WTC11 (cell line): ENCODE results near the gene PSEN1. TPM values are rescaled to one million over a fixed set of nuclear protein-coding genes. Genes with fewer than 3 reads are reported as not detected.

Experiments
- ATAC-seq: fragments of 200-7000 bp; cut with Tn5 transposase; 2 replicates; pipeline ENCODE4 v1.10.0; 2021; ENCODE audit warnings: mild to moderate bottlenecking, moderate library complexity
- CTCF ChIA-PET: fragments of 300-600 bp; sonication (Branson Sonifier 250); formaldehyde crosslinking; loops from one replicate; lab custom pipeline; 2021; ENCODE audit warnings: antibody characterized with exemption; lab: Charles Lee
- POLR2A ChIA-PET: fragments of 350-600 bp; sonication (Branson Sonifier 250); formaldehyde crosslinking; loops from one replicate; lab custom pipeline; 2021; ENCODE audit warnings: antibody characterized with exemption; lab: Charles Lee
- DNase-seq: peaks from one replicate; pipeline ENCODE4 v3.0.0; 2021; ENCODE audit warnings: low spot score
- H3K27ac Mint-ChIP-seq: 2 replicates; pipeline ENCODE4 v1.8.0; 2021; ENCODE audit warnings: mixed read lengths
- H3K27me3 Mint-ChIP-seq: 2 replicates; pipeline ENCODE4 v1.8.0; 2021; ENCODE audit warnings: low read depth, mild to moderate bottlenecking, moderate library complexity, mixed read lengths
- H3K36me3 Mint-ChIP-seq: 2 replicates; pipeline ENCODE4 v1.8.0; 2021; ENCODE audit warnings: mixed read lengths
- H3K4me1 Mint-ChIP-seq: 2 replicates; pipeline ENCODE4 v1.8.0; 2022; ENCODE audit warnings: mixed read lengths
- H3K4me3 Mint-ChIP-seq: 2 replicates; pipeline ENCODE4 v1.8.0; 2021; ENCODE audit warnings: mild to moderate bottlenecking, moderate library complexity, mixed read lengths
- H3K9me3 Mint-ChIP-seq: 2 replicates; pipeline ENCODE4 v1.8.0; 2021; ENCODE audit warnings: mixed read lengths
- CBFB ChIP-seq: sonication (generic); formaldehyde crosslinking; IDR thresholded peaks from 2 replicates; pipeline ENCODE4 v1.8.1; 2022; ENCODE audit warnings: mild to moderate bottlenecking, low read depth, missing genetic modification reagents
- CDX4 ChIP-seq: fragments of 250-450 bp; sonication (Bioruptor Pico); IDR thresholded peaks from 2 replicates; pipeline ENCODE4 v1.9.0; 2021; ENCODE audit warnings: moderate library complexity, mild to moderate bottlenecking, inconsistent platforms, borderline replicate concordance
- CREB1 ChIP-seq: sonication (generic); formaldehyde crosslinking; IDR thresholded peaks from 2 replicates; pipeline ENCODE4 v1.8.0; 2023; ENCODE audit warnings: mild to moderate bottlenecking, missing genetic modification reagents
- ESRRA ChIP-seq: sonication (generic); formaldehyde crosslinking; IDR thresholded peaks from 2 replicates; pipeline ENCODE4 v1.8.1; 2022; ENCODE audit warnings: mild to moderate bottlenecking, missing genetic modification reagents, borderline replicate concordance
- HMGA2 ChIP-seq: fragments of 250-450 bp; sonication (Bioruptor Pico); IDR thresholded peaks from 2 replicates; pipeline ENCODE4 v1.4.0; 2021; ENCODE audit warnings: mild to moderate bottlenecking, moderate library complexity
- KAT7 ChIP-seq: sonication (generic); formaldehyde crosslinking; IDR thresholded peaks from 2 replicates; pipeline ENCODE4 v1.8.1; 2023; ENCODE audit warnings: missing genetic modification reagents, mild to moderate bottlenecking, borderline replicate concordance
- MXD4 ChIP-seq: fragments of 250-450 bp; sonication (Bioruptor Pico); IDR thresholded peaks from 2 replicates; pipeline ENCODE4 v1.8.0; 2021; ENCODE audit warnings: mild to moderate bottlenecking, moderate library complexity, borderline replicate concordance
- OVOL2 ChIP-seq: fragments of 250-450 bp; sonication (Bioruptor Pico); IDR thresholded peaks from 2 replicates; pipeline ENCODE4 v1.9.0; 2021; ENCODE audit warnings: mild to moderate bottlenecking, borderline replicate concordance
- PRDM15 ChIP-seq: sonication (generic); formaldehyde crosslinking; IDR thresholded peaks from 2 replicates; pipeline ENCODE4 v1.8.0; 2022; ENCODE audit warnings: missing genetic modification reagents
- PREB ChIP-seq: sonication (generic); formaldehyde crosslinking; IDR thresholded peaks from 2 replicates; pipeline ENCODE4 v1.8.1; 2022; ENCODE audit warnings: mild to moderate bottlenecking, missing genetic modification reagents, moderate library complexity, borderline replicate concordance
- PRRX2 ChIP-seq: fragments of 250-450 bp; sonication (Bioruptor Pico); IDR thresholded peaks from 2 replicates; pipeline ENCODE4 v1.8.0; 2021; ENCODE audit warnings: mild to moderate bottlenecking
- RELA ChIP-seq: sonication (generic); formaldehyde crosslinking; IDR thresholded peaks from 2 replicates; pipeline ENCODE4 v1.8.1; 2022; ENCODE audit warnings: missing genetic modification reagents, mild to moderate bottlenecking, borderline replicate concordance
- TCF7 ChIP-seq: sonication (generic); formaldehyde crosslinking; IDR thresholded peaks from 2 replicates; pipeline ENCODE4 v1.8.0; 2022; ENCODE audit warnings: mild to moderate bottlenecking, low read depth, missing genetic modification reagents, moderate library complexity
- TP53 ChIP-seq: sonication (generic); formaldehyde crosslinking; IDR thresholded peaks from 2 replicates; pipeline ENCODE4 v1.8.1; 2023; ENCODE audit warnings: mild to moderate bottlenecking, missing genetic modification reagents
- ZNF121 ChIP-seq: sonication (generic); formaldehyde crosslinking; IDR thresholded peaks from 2 replicates; pipeline ENCODE4 v1.8.0; 2023; ENCODE audit warnings: missing genetic modification reagents
- ZNF138 ChIP-seq: sonication (generic); formaldehyde crosslinking; conservative IDR thresholded peaks from 2 replicates; pipeline ENCODE4 v1.8.1; 2022; ENCODE audit warnings: mild to moderate bottlenecking, moderate library complexity, missing genetic modification reagents
- ZNF263 ChIP-seq: sonication (generic); formaldehyde crosslinking; IDR thresholded peaks from 2 replicates; pipeline ENCODE4 v1.8.1; 2022; ENCODE audit warnings: low read depth, mild to moderate bottlenecking, moderate library complexity, missing genetic modification reagents
- ZNF317 ChIP-seq: sonication (generic); formaldehyde crosslinking; IDR thresholded peaks from 2 replicates; pipeline ENCODE4 v1.8.1; 2023; ENCODE audit warnings: low read depth, mild to moderate bottlenecking, moderate library complexity, missing genetic modification reagents, borderline replicate concordance
- ZNF423 ChIP-seq: fragments of 250-450 bp; sonication (Bioruptor Pico); IDR thresholded peaks from 2 replicates; pipeline ENCODE4 v2.1.2; 2022; ENCODE audit warnings: mild to moderate bottlenecking, moderate library complexity
- ZNF425 ChIP-seq: fragments of 250-450 bp; sonication (Bioruptor Pico); conservative IDR thresholded peaks from 2 replicates; pipeline ENCODE4 v1.9.0; 2021; ENCODE audit warnings: mild to moderate bottlenecking
- total RNA-seq: library from RNA; stranded (reverse); gene quantifications from 3 replicates; pipeline ENCODE4 v1.2.3, GENCODE V29; 2021
- TF ChIP-seq, protein P1 (sequence below): sonication (generic); formaldehyde crosslinking; IDR thresholded peaks from 2 replicates; pipeline ENCODE4 v1.8.1; 2022; ENCODE audit warnings: mild to moderate bottlenecking, moderate library complexity, missing genetic modification reagents
- TF ChIP-seq, protein P2 (sequence below): fragments of 250-450 bp; sonication (Bioruptor Pico); IDR thresholded peaks from 2 replicates; pipeline ENCODE4 v1.9.0; 2021; ENCODE audit warnings: mild to moderate bottlenecking, borderline replicate concordance

PSEN1 gene
- total RNA-seq, 1 experiment from 2014 or later = 26.6 TPM

DNA sequence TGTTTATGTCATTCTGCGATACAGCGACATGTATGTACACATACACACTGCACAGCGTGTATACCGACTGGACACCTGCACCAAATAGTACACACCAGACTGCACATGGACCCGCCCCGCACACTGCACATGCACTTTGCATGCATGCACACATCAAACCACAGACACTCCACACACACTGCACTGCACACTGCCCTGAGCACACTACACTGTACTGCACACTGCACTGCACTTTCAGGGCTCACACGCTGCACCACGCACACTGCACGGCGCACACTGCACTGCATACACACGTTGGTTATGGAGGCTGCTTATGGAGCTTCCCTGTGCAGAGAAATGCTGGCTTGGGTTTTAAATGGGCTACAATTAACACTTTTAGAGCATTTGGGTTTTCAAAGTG is 102.6 kb downstream of the PSEN1 start:
- Mint-ChIP-seq H3K4me1 (peaks cover 54% of the 10 kb centered on the region), H3K27me3 (peaks cover 39% of the 10 kb centered on the region), H3K4me3 (peak overlapping the region; percentile 72), H3K9me3 (no peaks in the 10 kb centered on the region), H3K27ac (no peak overlapping the region), H3K36me3 (no peaks in the 10 kb centered on the region; the same call in 1 of the 2 replicates)
- DNase-seq = no peak
- ChIA-PET POLR2A (interaction anchor here (1.2 kb wide), 1 partner anchor 41 kb away, joined by 3 read pairs; no protein-coding TSS in a partner anchor), CTCF (no interaction called here)
- no peak for ATAC-seq
- no peak for TF ChIP-seq PRRX2 (CRISPR knock-in tag)
- no peak for TF ChIP-seq ZNF317
- no peak for TF ChIP-seq TCF7 (CRISPR knock-in tag)
- no peak for TF ChIP-seq KAT7 (CRISPR knock-in tag)
- no peak for TF ChIP-seq ZNF121 (CRISPR knock-in tag)
- TF ChIP-seq TP53 = no peak
- no peak for TF ChIP-seq ZNF263
- TF ChIP-seq MXD4 (CRISPR knock-in tag) = no peak
- no peak for TF ChIP-seq PRDM15 (CRISPR knock-in tag)
- TF ChIP-seq HMGA2 = no peak
- TF ChIP-seq, protein P1, sequence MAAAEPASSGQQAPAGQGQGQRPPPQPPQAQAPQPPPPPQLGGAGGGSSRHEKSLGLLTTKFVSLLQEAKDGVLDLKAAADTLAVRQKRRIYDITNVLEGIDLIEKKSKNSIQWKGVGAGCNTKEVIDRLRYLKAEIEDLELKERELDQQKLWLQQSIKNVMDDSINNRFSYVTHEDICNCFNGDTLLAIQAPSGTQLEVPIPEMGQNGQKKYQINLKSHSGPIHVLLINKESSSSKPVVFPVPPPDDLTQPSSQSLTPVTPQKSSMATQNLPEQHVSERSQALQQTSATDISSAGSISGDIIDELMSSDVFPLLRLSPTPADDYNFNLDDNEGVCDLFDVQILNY (CRISPR knock-in tag) = no peak
- TF ChIP-seq CREB1 = no peak
- TF ChIP-seq, protein P2, sequence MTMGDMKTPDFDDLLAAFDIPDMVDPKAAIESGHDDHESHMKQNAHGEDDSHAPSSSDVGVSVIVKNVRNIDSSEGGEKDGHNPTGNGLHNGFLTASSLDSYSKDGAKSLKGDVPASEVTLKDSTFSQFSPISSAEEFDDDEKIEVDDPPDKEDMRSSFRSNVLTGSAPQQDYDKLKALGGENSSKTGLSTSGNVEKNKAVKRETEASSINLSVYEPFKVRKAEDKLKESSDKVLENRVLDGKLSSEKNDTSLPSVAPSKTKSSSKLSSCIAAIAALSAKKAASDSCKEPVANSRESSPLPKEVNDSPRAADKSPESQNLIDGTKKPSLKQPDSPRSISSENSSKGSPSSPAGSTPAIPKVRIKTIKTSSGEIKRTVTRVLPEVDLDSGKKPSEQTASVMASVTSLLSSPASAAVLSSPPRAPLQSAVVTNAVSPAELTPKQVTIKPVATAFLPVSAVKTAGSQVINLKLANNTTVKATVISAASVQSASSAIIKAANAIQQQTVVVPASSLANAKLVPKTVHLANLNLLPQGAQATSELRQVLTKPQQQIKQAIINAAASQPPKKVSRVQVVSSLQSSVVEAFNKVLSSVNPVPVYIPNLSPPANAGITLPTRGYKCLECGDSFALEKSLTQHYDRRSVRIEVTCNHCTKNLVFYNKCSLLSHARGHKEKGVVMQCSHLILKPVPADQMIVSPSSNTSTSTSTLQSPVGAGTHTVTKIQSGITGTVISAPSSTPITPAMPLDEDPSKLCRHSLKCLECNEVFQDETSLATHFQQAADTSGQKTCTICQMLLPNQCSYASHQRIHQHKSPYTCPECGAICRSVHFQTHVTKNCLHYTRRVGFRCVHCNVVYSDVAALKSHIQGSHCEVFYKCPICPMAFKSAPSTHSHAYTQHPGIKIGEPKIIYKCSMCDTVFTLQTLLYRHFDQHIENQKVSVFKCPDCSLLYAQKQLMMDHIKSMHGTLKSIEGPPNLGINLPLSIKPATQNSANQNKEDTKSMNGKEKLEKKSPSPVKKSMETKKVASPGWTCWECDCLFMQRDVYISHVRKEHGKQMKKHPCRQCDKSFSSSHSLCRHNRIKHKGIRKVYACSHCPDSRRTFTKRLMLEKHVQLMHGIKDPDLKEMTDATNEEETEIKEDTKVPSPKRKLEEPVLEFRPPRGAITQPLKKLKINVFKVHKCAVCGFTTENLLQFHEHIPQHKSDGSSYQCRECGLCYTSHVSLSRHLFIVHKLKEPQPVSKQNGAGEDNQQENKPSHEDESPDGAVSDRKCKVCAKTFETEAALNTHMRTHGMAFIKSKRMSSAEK (CRISPR knock-in tag) = no peak
- TF ChIP-seq OVOL2 (CRISPR knock-in tag) = no peak

- peaks cover 38% of the 10 kb centered on the region for H3K27me3 Mint-ChIP-seq
- no peaks in the 10 kb centered on the region for H3K9me3 Mint-ChIP-seq
- ATAC-seq (peak; percentile 22), DNase-seq (peak; percentile 75)
- H3K27ac Mint-ChIP-seq = no peak overlapping the region
- H3K4me3 Mint-ChIP-seq = peak overlapping the region; percentile 72
- no peaks in the 10 kb centered on the region; the same call in 1 of the 2 replicates for H3K36me3 Mint-ChIP-seq
- POLR2A ChIA-PET = no interaction called here
- peaks cover 47% of the 10 kb centered on the region for H3K4me1 Mint-ChIP-seq
- CTCF ChIA-PET = no interaction called here
- peak; percentile 92 for TF ChIP-seq ZNF423 (CRISPR knock-in tag)
- no peak for TF ChIP-seq CDX4 (CRISPR knock-in tag)
- TF ChIP-seq TP53 = no peak
- TF ChIP-seq RELA (CRISPR knock-in tag) = no peak
- no peak for TF ChIP-seq ZNF425 (CRISPR knock-in tag)
- 0 out of 2 replicates have a peak, but pooled peaks have one; percentile 42 for TF ChIP-seq ZNF138 (CRISPR knock-in tag)
- 0 out of 2 replicates have a peak, but pooled peaks have one; percentile 38 for TF ChIP-seq CBFB
- TF ChIP-seq ESRRA = no peak
- TF ChIP-seq PREB (CRISPR knock-in tag) = no peak
Observed at GRCh38 chr14:73239393-73240241, 103.3 kb downstream of the PSEN1 start.
